Fibroblast of pulmonary artery (primary cell): ENCODE measurements around the gene PITPNB.

Source experiments
- DNase-seq: peaks from one replicate; pipeline ENCODE4 v3.0.0-alpha.2; 2010; ENCODE audit warnings: low read depth
- H3K4me3 ChIP-seq: replicated peaks from 2 replicates; pipeline ENCODE4 v1.5.1; 2011; ENCODE audit warnings: low read depth, mild to moderate bottlenecking, control low read depth, low read length, moderate library complexity
- TF ChIP-seq, protein P1 (sequence below): IDR thresholded peaks from 2 replicates; pipeline ENCODE4 v1.5.1; 2011; ENCODE audit warnings: mild to moderate bottlenecking, control low read depth, low read length, inconsistent platforms; ENCODE audit errors: missing control alignments

The PITPNB gene

DNA sequence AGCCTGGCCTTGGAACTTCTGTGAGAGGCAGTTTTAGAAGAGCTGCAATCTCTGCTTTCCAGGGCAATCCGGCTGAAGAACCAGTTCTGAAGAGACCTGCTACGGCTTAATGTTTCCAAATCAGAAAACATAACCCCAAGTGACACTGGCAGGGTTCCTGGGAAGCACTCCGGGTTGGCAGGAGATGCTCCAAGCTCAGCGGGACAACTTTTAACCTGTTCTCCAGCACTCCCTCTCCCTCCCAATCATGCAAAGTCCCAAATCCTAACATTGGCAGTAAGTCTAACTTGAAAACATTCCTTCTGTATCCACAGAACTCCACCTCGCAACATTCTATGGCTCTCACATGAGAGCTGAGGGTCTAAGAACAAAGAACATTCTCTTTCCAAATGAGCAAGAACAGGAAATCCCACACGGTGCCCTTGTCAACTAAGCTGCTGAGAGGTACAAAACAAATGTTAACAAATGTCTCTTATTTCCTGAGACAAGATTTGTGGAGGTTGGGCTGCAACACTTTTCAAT is 69.0 kb downstream of the PITPNB start:
- TF ChIP-seq, protein P1, sequence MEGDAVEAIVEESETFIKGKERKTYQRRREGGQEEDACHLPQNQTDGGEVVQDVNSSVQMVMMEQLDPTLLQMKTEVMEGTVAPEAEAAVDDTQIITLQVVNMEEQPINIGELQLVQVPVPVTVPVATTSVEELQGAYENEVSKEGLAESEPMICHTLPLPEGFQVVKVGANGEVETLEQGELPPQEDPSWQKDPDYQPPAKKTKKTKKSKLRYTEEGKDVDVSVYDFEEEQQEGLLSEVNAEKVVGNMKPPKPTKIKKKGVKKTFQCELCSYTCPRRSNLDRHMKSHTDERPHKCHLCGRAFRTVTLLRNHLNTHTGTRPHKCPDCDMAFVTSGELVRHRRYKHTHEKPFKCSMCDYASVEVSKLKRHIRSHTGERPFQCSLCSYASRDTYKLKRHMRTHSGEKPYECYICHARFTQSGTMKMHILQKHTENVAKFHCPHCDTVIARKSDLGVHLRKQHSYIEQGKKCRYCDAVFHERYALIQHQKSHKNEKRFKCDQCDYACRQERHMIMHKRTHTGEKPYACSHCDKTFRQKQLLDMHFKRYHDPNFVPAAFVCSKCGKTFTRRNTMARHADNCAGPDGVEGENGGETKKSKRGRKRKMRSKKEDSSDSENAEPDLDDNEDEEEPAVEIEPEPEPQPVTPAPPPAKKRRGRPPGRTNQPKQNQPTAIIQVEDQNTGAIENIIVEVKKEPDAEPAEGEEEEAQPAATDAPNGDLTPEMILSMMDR: no peak
- no peak overlapping the region for H3K4me3 ChIP-seq
- DNase-seq: peak; percentile 80

DNA sequence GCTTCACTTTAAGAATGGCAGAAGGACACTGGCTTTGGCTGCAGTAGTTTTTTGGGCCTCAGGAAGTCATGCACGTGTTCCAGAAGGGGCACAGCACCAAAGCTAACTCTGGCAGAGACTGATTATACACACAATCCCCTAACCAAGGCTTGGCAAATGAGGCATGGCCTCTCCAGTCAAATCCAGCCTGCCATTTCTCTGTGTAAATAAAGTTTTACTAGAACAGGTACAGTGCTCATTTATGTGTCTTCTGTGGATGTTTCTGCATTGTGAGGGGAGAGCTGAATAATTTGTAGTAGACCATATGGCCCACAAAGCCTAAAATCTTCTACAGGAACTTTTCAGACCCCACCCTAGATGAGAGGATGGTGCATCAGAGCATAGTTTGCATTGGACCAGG is 71.1 kb downstream of the PITPNB start:
- TF ChIP-seq, protein P1: no peak
- no peak for DNase-seq
- H3K4me3 ChIP-seq: no peak overlapping the region

DNA sequence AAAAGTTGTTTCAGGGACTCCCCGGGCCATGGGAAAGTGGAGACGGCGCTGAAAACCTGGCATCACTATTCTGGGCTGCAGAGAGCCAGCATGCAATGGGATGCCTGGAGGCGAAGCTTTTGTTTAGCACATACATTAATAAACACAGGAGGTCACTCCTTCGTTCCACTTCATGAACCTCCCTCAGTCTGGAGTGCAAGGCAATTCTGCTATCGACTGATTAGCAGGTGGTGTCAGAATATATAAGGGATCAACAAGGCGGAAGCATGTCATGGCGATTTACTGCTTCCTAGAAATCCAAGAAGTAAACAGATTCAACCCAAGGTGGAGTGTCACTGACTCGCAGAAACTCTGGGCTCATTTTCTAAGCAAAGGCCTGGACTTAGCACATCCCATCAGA is 72.1 kb downstream of the PITPNB start:
- TF ChIP-seq, protein P1: no peak
- no peak overlapping the region for H3K4me3 ChIP-seq
- DNase-seq: no peak

DNA sequence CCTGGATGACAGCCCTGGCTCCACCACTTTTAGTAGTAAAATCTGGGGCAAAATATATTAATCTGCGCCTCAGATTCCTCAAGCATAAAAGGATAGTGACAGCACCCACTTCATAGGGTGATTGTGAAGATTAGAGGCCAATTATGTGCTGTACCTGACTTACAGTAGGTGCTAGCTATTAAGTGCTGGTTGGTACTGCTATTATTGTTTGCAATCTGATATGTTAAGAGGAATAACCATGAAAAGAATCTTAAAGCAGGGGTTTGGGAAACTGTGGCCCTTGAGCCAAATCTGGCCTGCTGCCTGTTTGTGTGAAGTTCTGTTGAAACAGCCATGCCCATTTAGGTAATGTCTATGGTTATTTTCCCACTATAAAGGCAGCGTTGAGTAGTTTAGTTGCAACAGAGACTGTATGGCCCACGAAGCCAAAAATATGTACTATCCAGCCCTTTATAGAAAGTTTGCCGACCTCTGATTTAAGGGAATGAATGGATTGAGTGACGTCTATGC is 72.8 kb downstream of the PITPNB start:
- no peak overlapping the region for H3K4me3 ChIP-seq
- no peak for DNase-seq
- TF ChIP-seq, protein P1: no peak

DNA sequence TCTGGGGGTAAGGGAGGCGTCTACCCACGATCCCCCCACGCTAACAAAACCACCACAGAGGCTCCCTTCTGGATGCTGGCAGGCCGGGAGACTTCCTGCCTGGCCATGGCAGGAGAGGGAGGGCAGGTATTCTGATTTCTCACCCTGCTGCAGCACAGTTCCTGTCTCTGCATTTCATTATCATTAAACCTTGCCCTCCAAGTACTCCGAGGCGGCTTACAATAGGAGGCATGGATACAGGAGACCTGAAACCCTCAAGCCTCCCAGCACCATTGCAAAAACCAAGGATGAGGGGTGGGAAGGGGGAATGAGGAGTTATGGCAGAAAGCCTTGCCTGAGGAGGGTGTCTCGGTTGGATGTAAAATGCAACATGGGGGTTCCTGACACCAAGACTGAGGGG is 73.4 kb downstream of the PITPNB start:
- no peak overlapping the region for H3K4me3 ChIP-seq
- TF ChIP-seq, protein P1: no peak
- no peak for DNase-seq

DNA sequence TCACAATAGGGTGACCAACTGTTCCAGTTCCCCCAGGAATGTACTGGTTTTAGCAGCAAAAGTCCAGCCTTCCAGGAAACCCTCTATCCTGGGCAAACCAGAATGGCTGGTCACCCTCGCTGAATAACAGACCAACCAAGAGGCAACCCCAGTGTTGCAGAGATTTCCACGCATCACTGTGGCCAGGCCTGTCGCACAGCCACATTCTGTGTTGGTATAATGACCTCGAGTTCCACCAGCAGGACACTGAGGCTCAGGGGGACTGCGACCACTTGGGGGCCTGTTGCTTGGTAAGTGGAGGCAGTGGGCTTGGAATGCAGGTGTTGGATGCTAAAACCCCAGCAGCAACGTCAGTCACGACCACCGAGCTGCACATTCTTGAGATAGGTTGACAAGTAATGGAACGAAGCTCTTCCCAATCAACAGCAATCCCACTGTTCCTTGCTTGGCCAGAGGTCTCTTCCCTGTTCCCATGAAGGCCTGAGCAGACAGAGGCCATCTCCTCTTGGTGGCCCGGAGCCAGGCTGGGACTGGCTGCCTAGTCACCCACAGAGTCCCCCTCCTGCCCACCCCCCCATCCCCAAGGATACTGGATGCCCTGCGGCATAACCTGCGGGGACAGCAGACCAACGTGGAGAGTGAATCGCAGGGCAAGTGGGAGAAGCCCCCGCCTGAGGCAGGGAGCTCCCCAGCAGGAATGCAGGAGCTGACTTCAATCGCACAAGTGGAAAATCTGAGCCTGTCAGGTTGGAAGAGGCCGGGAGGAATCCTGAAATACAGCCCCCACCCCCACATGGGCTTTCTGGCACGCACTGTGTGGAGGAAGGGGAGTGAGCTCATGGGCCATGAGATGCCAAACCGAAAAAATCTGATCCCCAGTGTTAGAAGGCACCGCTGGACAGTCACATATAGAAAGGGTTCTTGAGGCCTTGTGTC is 74.1 kb downstream of the PITPNB start:
- no peak overlapping the region for H3K4me3 ChIP-seq
- peak; percentile 28 for DNase-seq
- TF ChIP-seq, protein P1: no peak

DNA sequence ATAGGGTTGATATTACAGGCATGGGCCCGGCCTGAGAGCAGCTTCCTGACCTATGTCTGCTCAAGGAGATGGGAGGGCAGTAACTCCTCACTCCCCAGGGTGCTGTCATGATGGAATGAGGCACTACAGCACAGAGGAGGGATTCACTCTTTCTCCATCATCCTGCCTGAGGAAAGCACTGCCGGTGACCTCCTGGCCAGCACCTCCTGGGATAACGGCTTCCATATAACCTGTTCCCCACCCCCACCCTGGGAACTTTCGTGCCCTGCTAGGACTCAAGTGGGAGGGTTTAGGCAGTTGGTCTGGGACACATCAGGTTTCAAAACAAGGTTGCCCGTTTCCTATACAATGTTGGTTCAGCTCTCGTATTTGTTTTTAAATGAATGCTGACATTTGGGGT is 74.8 kb downstream of the PITPNB start:
- TF ChIP-seq, protein P1: no peak
- no peak overlapping the region for H3K4me3 ChIP-seq
- no peak for DNase-seq
